H9 (cell line): ENCODE data around the gene AHDC1. TPM values are rescaled to one million over a fixed set of nuclear protein-coding genes. Genes with fewer than 3 reads are reported as not detected.

Experiments
- DNase-seq: peaks from one replicate; pipeline ENCODE4 v3.0.0-alpha.2; 2017
- H2AFZ ChIP-seq: one replicate; pipeline ENCODE4 v1.6.1; 2013; ENCODE audit warnings: mild to moderate bottlenecking, low read length, control low read depth, moderate library complexity
- H2AK5ac ChIP-seq: 2 replicates; pipeline ENCODE4 v1.6.1; 2013; ENCODE audit warnings: low read length, control low read depth, mixed read lengths; ENCODE audit not compliant: insufficient read length
- H2BK120ac ChIP-seq: one replicate; pipeline ENCODE4 v1.6.1; 2013; ENCODE audit warnings: low read depth, mild to moderate bottlenecking, low read length, control low read depth, inconsistent platforms; ENCODE audit not compliant: poor library complexity, severe bottlenecking
- H2BK12ac ChIP-seq: 2 replicates; pipeline ENCODE4 v1.6.1; 2013; ENCODE audit warnings: low read length, control low read depth, mixed read lengths, low read depth; ENCODE audit not compliant: insufficient read length
- H2BK15ac ChIP-seq: 2 replicates; pipeline ENCODE4 v1.6.1; 2013; ENCODE audit warnings: low read depth, low read length, control low read depth
- H2BK20ac ChIP-seq: one replicate; pipeline ENCODE4 v1.6.1; 2013; ENCODE audit warnings: low read depth, mild to moderate bottlenecking, low read length, control low read depth, inconsistent platforms; ENCODE audit not compliant: poor library complexity, severe bottlenecking
- H2BK5ac ChIP-seq: 2 replicates; pipeline ENCODE4 v1.6.1; 2013; ENCODE audit warnings: low read length, control low read depth, mixed read lengths; ENCODE audit not compliant: insufficient read length
- H3K14ac ChIP-seq: 2 replicates; pipeline ENCODE4 v1.6.1; 2013; ENCODE audit warnings: low read length, control low read depth; ENCODE audit not compliant: insufficient read depth
- H3K18ac ChIP-seq: 2 replicates; pipeline ENCODE4 v1.6.1; 2013; ENCODE audit warnings: low read depth, mild to moderate bottlenecking, mixed read lengths, low read length, control low read depth; ENCODE audit not compliant: insufficient read length
- H3K23ac ChIP-seq: 2 replicates; pipeline ENCODE4 v1.6.1; 2013; ENCODE audit warnings: low read length, control low read depth, mixed read lengths, low read depth; ENCODE audit not compliant: insufficient read length
- H3K23me2 ChIP-seq: 2 replicates; pipeline ENCODE4 v1.6.1; 2013; ENCODE audit warnings: low read depth, mild to moderate bottlenecking, mixed read lengths, low read length, control low read depth; ENCODE audit not compliant: insufficient read length, poor library complexity, severe bottlenecking
- H3K27ac ChIP-seq: 2 replicates; pipeline ENCODE4 v1.5.1; 2013; ENCODE audit warnings: low read length, control low read depth, mixed read lengths, low read depth; ENCODE audit not compliant: insufficient read length
- H3K27me3 ChIP-seq: 2 replicates; pipeline ENCODE4 v1.6.1; 2013; ENCODE audit warnings: low read length, control low read depth, inconsistent platforms; ENCODE audit not compliant: insufficient read depth
- H3K4ac ChIP-seq: 2 replicates; pipeline ENCODE4 v1.6.1; 2013; ENCODE audit warnings: low read depth, mild to moderate bottlenecking, control low read depth, inconsistent platforms, low read length, moderate library complexity
- H3K4me1 ChIP-seq: 2 replicates; pipeline ENCODE4 v1.6.1; 2013; ENCODE audit warnings: low read length, control low read depth, inconsistent platforms; ENCODE audit not compliant: insufficient read depth
- H3K4me2 ChIP-seq: 2 replicates; pipeline ENCODE4 v1.6.1; 2013; ENCODE audit warnings: low read length, control low read depth, mixed read lengths; ENCODE audit not compliant: insufficient read length, insufficient read depth
- H3K56ac ChIP-seq: 2 replicates; pipeline ENCODE4 v1.6.1; 2013; ENCODE audit warnings: low read depth, mild to moderate bottlenecking, mixed read lengths, low read length, control low read depth; ENCODE audit not compliant: insufficient read length
- H3K79me1 ChIP-seq: 2 replicates; pipeline ENCODE4 v1.6.1; 2013; ENCODE audit warnings: low read depth, mild to moderate bottlenecking, moderate library complexity, low read length, control low read depth, inconsistent platforms; ENCODE audit not compliant: insufficient read depth, poor library complexity, severe bottlenecking
- H3K79me2 ChIP-seq: 2 replicates; pipeline ENCODE4 v1.6.1; 2013; ENCODE audit warnings: low read length, control low read depth, inconsistent platforms; ENCODE audit not compliant: insufficient read depth
- H3K9ac ChIP-seq: 2 replicates; pipeline ENCODE4 v1.6.1; 2013; ENCODE audit warnings: low read length, control low read depth, mixed read lengths; ENCODE audit not compliant: insufficient read length; ENCODE audit errors: extremely low read depth
- H3K9me3 ChIP-seq: one replicate; pipeline ENCODE4 v1.6.1; 2013; ENCODE audit warnings: low read depth, low read length, inconsistent platforms; ENCODE audit not compliant: control insufficient read depth
- H3T11ph ChIP-seq: one replicate; pipeline ENCODE4 v1.6.1; 2013; ENCODE audit warnings: mild to moderate bottlenecking, low read length, control low read depth, inconsistent platforms
- H4K20me1 ChIP-seq: one replicate; pipeline ENCODE4 v1.6.1; 2013; ENCODE audit not compliant: control insufficient read depth, insufficient read length, insufficient read depth
- H4K5ac ChIP-seq: 2 replicates; pipeline ENCODE4 v1.6.1; 2013; ENCODE audit warnings: low read depth, mild to moderate bottlenecking, mixed read lengths, low read length, control low read depth; ENCODE audit not compliant: insufficient read length
- H4K8ac ChIP-seq: replicated peaks from 2 replicates; pipeline ENCODE4 v1.6.1; 2013; ENCODE audit warnings: low read length, control low read depth, mixed read lengths, low read depth; ENCODE audit not compliant: insufficient read length
- H4K91ac ChIP-seq: 2 replicates; pipeline ENCODE4 v1.6.1; 2013; ENCODE audit warnings: low read depth, mild to moderate bottlenecking, moderate library complexity, mixed read lengths, low read length, control low read depth; ENCODE audit not compliant: insufficient read length
- H3K27ac Mint-ChIP-seq, 3 experiments: 2 replicates in 2 of 3; 3 replicates in 1 of 3; pipeline ENCODE4 v1.8.0; 2020 to 2021; ENCODE audit warnings: mixed read lengths in 3 of 3, mild to moderate bottlenecking in 1 of 3, moderate library complexity in 1 of 3
- H3K27me3 Mint-ChIP-seq: 2 replicates; pipeline ENCODE4 v1.8.0; 2021; ENCODE audit warnings: low read depth, mild to moderate bottlenecking, moderate library complexity, mixed read lengths
- H3K36me3 Mint-ChIP-seq, 3 experiments: 2 replicates in 2 of 3; 3 replicates in 1 of 3; pipeline ENCODE4 v1.8.0; 2020 to 2021; ENCODE audit warnings: low read depth in 3 of 3, mixed read lengths in 3 of 3; ENCODE audit not compliant: insufficient read depth in 1 of 3
- H3K4me1 Mint-ChIP-seq, 2 experiments: 2 replicates each; pipeline ENCODE4 v1.8.0; 2020; ENCODE audit warnings: mixed read lengths in 2 of 2
- H3K4me3 Mint-ChIP-seq, 2 experiments: 2 replicates in 1 of 2; 3 replicates in 1 of 2; pipeline ENCODE4 v1.8.0; 2020 to 2021; ENCODE audit warnings: mild to moderate bottlenecking in 2 of 2, mixed read lengths in 2 of 2, moderate library complexity in 1 of 2
- H3K9me3 Mint-ChIP-seq, 2 experiments: 2 replicates in 1 of 2; 3 replicates in 1 of 2; pipeline ENCODE4 v1.8.0; 2020; ENCODE audit warnings: mild to moderate bottlenecking in 2 of 2, mixed read lengths in 2 of 2, moderate library complexity in 1 of 2
- WGBS: extraction: QIAGEN DNeasy Blood & Tissue Kit; methylation state at CpG from one replicate; pipeline ENCODE4 v1.1.7; 2013; ENCODE audit warnings: missing lambda C conversion rate, low lambda C conversion rate, mixed read lengths; ENCODE audit not compliant: insufficient read length; ENCODE audit errors: extremely low coverage; 5-methylcytosine and 5-hydroxymethylcytosine counted together
- total RNA-seq: library from RNA; stranded (reverse); gene quantifications from 2 replicates; pipeline ENCODE4 v1.2.1, GENCODE V29; 2021
- TF ChIP-seq, protein P1 (sequence below): fragments of 200-600 bp; sonication (generic); conservative IDR thresholded peaks from 3 replicates; pipeline ENCODE4 v1.8.0; 2021; ENCODE audit warnings: antibody characterized with exemption, mild to moderate bottlenecking

Gene AHDC1
- total RNA-seq, 1 experiment from 2014 or later = 29.4 TPM

GRCh38 chr1:27561124-27561899 lies 42.6 kb downstream of the AHDC1 start:
- WGBS = no CpG with 5 or more reads among the region's 9 CpGs
- no peak overlapping the region for H2BK120ac ChIP-seq
- DNase-seq = no peak
- TF ChIP-seq, protein P1, sequence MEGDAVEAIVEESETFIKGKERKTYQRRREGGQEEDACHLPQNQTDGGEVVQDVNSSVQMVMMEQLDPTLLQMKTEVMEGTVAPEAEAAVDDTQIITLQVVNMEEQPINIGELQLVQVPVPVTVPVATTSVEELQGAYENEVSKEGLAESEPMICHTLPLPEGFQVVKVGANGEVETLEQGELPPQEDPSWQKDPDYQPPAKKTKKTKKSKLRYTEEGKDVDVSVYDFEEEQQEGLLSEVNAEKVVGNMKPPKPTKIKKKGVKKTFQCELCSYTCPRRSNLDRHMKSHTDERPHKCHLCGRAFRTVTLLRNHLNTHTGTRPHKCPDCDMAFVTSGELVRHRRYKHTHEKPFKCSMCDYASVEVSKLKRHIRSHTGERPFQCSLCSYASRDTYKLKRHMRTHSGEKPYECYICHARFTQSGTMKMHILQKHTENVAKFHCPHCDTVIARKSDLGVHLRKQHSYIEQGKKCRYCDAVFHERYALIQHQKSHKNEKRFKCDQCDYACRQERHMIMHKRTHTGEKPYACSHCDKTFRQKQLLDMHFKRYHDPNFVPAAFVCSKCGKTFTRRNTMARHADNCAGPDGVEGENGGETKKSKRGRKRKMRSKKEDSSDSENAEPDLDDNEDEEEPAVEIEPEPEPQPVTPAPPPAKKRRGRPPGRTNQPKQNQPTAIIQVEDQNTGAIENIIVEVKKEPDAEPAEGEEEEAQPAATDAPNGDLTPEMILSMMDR = no peak
- no peak overlapping the region for H2BK15ac ChIP-seq
- H4K20me1 ChIP-seq = no peaks in the 10 kb centered on the region
- H2BK12ac ChIP-seq = no peak overlapping the region
- H3K18ac ChIP-seq = no peak overlapping the region
- no peaks in the 10 kb centered on the region for H3K23me2 ChIP-seq
- H3K4me2 ChIP-seq = no peak overlapping the region
- H3K9me3 Mint-ChIP-seq = no peaks in the 10 kb centered on the region; a peak in 2 of 5 replicates
- no peak overlapping the region for H2AFZ ChIP-seq
- no peaks in the 10 kb centered on the region for H3K27me3 ChIP-seq
- H2AK5ac ChIP-seq = no peak overlapping the region
- peak overlapping the region in 1 of 2 experiments; percentile 4; a peak in 1 of 5 replicates for H3K4me3 Mint-ChIP-seq
- H2BK5ac ChIP-seq = no peak overlapping the region
- H3K9ac ChIP-seq = no peak overlapping the region
- H3K56ac ChIP-seq = no peak overlapping the region
- no peak overlapping the region for H3K27ac ChIP-seq
- no peak overlapping the region for H4K8ac ChIP-seq
- H3K23ac ChIP-seq = no peak overlapping the region
- H3K9me3 ChIP-seq = no peaks in the 10 kb centered on the region
- H3K27ac Mint-ChIP-seq = peak overlapping the region; percentile 4 to 50 (median 10); a peak in 6 of 7 replicates
- no peak overlapping the region for H3K14ac ChIP-seq
- no peak overlapping the region for H3T11ph ChIP-seq
- no peak overlapping the region for H4K5ac ChIP-seq
- H3K79me2 ChIP-seq = no peaks in the 10 kb centered on the region
- no peak overlapping the region for H2BK20ac ChIP-seq
- no peaks in the 10 kb centered on the region for H3K79me1 ChIP-seq
- no peak overlapping the region for H3K4ac ChIP-seq
- peaks cover 72 to 87% of the 10 kb centered on the region in 2 experiments for H3K4me1 Mint-ChIP-seq
- no peak overlapping the region for H4K91ac ChIP-seq
- H3K4me1 ChIP-seq = peaks cover 17% of the 10 kb centered on the region; the same call in 1 of the 2 replicates
- no peaks in the 10 kb centered on the region for H3K27me3 Mint-ChIP-seq
- H3K36me3 Mint-ChIP-seq = no peaks in the 10 kb centered on the region; a peak in 1 of 7 replicates
